Mammary epithelial cell (primary cell): Measurements from ENCODE around the gene TUT4.

ENCODE experiments used
- EZH2 ChIP-seq: IDR thresholded peaks from 2 replicates; pipeline ENCODE4 v1.6.1; 2012; ENCODE audit warnings: low read length, inconsistent platforms, borderline replicate concordance
- TF ChIP-seq, protein P1 (sequence below), 2 donors: IDR thresholded peaks in 1 of 2; conservative IDR thresholded peaks in 1 of 2; 2 replicates each; pipeline ENCODE4 v1.5.1; 2011 to 2012; ENCODE audit warnings: inconsistent platforms in 2 of 2, low read length in 2 of 2, mild to moderate bottlenecking in 2 of 2, control low read depth in 1 of 2, low read depth in 1 of 2; ENCODE audit not compliant: insufficient read depth in 1 of 2; ENCODE audit errors: extremely low read depth in 1 of 2

DNA sequence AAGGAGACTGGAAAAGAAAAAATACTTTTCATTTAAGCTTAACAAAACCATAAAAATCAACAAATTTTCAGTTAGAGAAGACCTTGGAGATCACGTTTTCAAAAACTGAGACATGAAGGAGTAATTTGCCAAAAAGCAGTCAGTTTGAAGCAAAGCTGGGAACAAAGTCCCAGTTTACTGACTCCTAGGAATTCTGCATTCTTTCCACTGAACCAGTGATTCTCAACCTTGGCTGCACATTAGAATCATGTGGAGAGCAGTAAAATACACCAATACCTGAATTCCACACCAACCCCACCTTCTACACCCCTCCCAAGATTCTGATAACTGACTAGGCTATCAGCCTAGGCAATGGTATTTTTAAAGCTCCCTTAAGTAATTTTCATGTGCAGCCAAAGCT is 75.0 kb downstream of the TUT4 start:
- TF ChIP-seq, protein P1, sequence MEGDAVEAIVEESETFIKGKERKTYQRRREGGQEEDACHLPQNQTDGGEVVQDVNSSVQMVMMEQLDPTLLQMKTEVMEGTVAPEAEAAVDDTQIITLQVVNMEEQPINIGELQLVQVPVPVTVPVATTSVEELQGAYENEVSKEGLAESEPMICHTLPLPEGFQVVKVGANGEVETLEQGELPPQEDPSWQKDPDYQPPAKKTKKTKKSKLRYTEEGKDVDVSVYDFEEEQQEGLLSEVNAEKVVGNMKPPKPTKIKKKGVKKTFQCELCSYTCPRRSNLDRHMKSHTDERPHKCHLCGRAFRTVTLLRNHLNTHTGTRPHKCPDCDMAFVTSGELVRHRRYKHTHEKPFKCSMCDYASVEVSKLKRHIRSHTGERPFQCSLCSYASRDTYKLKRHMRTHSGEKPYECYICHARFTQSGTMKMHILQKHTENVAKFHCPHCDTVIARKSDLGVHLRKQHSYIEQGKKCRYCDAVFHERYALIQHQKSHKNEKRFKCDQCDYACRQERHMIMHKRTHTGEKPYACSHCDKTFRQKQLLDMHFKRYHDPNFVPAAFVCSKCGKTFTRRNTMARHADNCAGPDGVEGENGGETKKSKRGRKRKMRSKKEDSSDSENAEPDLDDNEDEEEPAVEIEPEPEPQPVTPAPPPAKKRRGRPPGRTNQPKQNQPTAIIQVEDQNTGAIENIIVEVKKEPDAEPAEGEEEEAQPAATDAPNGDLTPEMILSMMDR (conservative IDR thresholded peaks at IDR 0.05 in 1 of 2, IDR thresholded peaks at IDR 0.05 in 1 of 2; ENCODE audit: extremely low read depth in 1 of 2, insufficient read depth in 1 of 2, low read depth in 1 of 2, low read length in 2 of 2), result no peak
- TF ChIP-seq EZH2, result no peak
